ENCODE measurements around the gene MAP2K7. TPM values are rescaled to one million over a fixed set of nuclear protein-coding genes. Genes with fewer than 3 reads are reported as not detected.
A peak's percentile ranks its signal among the peaks of the same experiment; 100 is the strongest.

Gene MAP2K7
- total RNA-seq, 4 donors from 2014 or later: 11.9 to 125 (median 20.9) TPM

DNA sequence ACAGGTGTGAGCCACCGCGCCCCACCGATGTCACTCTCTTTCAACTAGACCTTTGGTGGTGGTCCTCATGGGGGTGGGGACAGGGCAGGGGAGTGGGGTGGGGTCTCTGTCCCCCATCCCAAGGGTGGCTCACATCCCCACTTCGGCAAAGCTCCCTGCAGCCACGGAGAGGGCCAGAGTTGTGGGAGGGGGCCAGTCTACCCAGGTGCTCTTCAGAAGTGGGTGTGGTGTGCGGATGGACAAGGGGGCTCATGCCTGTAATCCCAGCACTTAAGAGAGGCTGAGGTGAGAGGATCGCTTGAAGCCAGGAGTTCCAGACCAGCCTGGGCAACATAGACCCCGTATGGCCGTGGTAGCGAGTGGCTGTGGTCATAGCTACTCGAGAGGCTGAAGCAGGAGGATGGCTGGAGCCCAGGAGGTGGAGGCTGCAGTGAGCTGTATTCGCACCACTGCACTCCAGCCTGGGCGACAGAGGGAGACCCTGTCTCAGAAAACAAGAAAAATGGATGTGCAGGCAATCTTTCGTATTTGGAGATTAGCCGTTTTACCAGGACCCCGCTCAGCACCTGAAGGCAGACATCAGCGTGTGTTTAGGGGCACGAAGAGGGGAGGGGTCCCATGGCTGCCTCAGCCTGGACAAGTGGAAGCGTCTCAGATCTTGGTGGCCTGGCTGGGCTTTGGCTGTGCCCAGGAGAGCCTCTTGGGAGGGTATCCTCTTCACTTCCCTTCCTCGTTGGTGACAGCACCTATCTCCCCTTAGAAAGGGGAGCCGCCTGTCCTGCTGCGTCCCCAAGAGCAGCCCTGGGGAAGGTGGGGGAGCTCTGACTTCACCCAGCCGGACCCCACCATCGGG lies 11.8 kb downstream of the MAP2K7 start:
- no peaks in the 10 kb centered on the region for H3K9me3 ChIP-seq
- H3K27ac ChIP-seq: no peak overlapping the region
- H3K4me1 ChIP-seq: peaks cover 18 to 41% (median 31%) of the 10 kb centered on the region in 4 donors
- intact Hi-C loops (cut with DNase I; ENCODE audit: low total_unique reads): no loop called here
- in situ Hi-C loops (cut with MboI; ENCODE audit: low pct_ligation_motif_present in 1 of 4, low pct_unique_long_range_greater_than_20kb in 1 of 4, low sequenced_read_pairs in 3 of 4): no loop called here
- H3K36me3 ChIP-seq: peaks cover 0 to 24% (median 12%) of the 10 kb centered on the region in 4 donors
- peaks cover 59% of the 10 kb centered on the region for H3K27me3 ChIP-seq
- TF ChIP-seq EP300 (IDR thresholded peaks at IDR 0.05; ENCODE audit: low read depth) (no peak), POLR2AphosphoS5 (IDR thresholded peaks at IDR 0.05) (no peak), POLR2A (IDR thresholded peaks at IDR 0.05) (no peak)
- TF ChIP-seq, protein P1, sequence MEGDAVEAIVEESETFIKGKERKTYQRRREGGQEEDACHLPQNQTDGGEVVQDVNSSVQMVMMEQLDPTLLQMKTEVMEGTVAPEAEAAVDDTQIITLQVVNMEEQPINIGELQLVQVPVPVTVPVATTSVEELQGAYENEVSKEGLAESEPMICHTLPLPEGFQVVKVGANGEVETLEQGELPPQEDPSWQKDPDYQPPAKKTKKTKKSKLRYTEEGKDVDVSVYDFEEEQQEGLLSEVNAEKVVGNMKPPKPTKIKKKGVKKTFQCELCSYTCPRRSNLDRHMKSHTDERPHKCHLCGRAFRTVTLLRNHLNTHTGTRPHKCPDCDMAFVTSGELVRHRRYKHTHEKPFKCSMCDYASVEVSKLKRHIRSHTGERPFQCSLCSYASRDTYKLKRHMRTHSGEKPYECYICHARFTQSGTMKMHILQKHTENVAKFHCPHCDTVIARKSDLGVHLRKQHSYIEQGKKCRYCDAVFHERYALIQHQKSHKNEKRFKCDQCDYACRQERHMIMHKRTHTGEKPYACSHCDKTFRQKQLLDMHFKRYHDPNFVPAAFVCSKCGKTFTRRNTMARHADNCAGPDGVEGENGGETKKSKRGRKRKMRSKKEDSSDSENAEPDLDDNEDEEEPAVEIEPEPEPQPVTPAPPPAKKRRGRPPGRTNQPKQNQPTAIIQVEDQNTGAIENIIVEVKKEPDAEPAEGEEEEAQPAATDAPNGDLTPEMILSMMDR (IDR thresholded peaks at IDR 0.05): no peak
- WGBS, 2 donors (ENCODE audit: low coverage in 1 of 2): 42% methylated on average over 23 of the region's 24 CpGs; no CpG with 5 or more reads in 1 of the 2 donors
- peak overlapping the region in 2 of 4 donors; percentile 33 to 41 for H3K4me3 ChIP-seq
- DNase-seq: no peak

DNA sequence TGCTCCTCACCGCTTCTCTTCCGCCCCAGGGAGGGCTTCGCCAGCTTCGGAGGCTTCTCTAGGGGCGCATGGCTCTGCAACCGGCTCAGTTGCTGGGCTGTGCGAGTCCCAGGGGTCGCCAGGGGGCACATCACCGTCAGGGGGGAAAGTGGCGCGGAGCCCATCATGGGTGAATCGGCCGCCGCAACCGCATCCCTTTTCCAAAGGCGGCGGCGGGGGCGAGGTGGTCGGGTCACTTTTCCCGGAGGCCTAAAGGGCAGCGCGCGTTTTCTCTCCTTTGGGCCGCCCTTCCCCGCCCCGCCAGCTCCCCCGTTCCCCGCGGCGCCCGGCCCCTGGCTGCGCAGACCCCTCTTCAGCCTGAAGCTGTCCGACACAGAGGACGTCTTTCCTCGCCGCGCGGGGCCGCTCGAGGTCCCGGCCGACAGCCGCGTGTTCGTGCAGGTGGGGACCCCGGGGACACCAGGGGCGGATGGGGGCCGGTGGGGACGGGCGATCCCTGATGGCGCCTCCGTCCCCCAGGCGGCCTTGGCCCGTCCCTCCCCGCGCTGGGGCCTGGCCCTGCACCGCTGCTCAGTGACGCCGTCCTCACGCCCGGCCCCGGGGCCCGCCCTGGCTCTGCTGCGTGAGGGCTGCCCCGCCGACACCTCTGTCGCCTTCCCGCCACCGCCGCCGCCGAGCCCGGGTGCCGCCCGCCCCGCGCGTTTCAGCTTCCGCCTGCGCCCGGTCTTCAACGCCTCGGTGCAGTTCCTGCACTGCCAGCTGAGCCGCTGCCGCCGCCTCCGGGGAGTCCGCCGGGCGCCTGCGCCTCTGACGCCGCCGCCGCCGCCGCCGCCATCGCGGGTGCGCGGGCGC lies 12.7 kb downstream of the MAP2K7 start:
- peak overlapping the region in 3 of 4 donors; percentile 5 to 41 (median 33) for H3K4me3 ChIP-seq
- peaks cover 19 to 46% (median 35%) of the 10 kb centered on the region in 4 donors for H3K4me1 ChIP-seq
- intact Hi-C loops (cut with DNase I; ENCODE audit: low total_unique reads): no loop called here
- H3K27ac ChIP-seq: peak overlapping the region in 1 of 4 donors; percentile 56
- no peaks in the 10 kb centered on the region for H3K9me3 ChIP-seq
- 3% methylated on average over 40 of the region's 104 CpGs; no CpG with 5 or more reads in 1 of the 2 donors for WGBS, 2 donors (ENCODE audit: low coverage in 1 of 2)
- TF ChIP-seq POLR2AphosphoS5 (IDR thresholded peaks at IDR 0.05) (no peak), EP300 (IDR thresholded peaks at IDR 0.05; ENCODE audit: low read depth) (no peak), POLR2A (IDR thresholded peaks at IDR 0.05) (no peak)
- TF ChIP-seq, protein P1 (IDR thresholded peaks at IDR 0.05): no peak
- in situ Hi-C loops (cut with MboI; ENCODE audit: low pct_ligation_motif_present in 1 of 4, low pct_unique_long_range_greater_than_20kb in 1 of 4, low sequenced_read_pairs in 3 of 4): no loop called here
- peaks cover 59% of the 10 kb centered on the region for H3K27me3 ChIP-seq
- DNase-seq: peak; percentile 50
- H3K36me3 ChIP-seq: peaks cover 0 to 15% (median 8%) of the 10 kb centered on the region in 4 donors

DNA sequence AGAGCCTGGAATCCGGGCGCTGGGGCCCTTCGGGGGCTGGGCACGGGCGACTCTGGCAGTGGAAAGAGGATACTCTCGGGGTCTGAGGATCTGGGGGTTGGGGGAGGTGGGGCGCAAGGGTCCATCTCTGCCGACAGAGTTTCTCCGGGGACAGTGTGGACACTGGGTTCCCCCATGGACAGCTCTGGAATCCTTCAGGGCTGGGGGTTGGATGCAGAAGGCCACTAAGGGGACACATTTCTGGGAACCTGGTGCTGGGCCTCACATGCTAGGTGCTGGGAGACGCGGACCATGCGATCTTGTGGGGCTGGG lies 13.2 kb downstream of the MAP2K7 start:
- peaks cover 25 to 52% (median 41%) of the 10 kb centered on the region in 4 donors for H3K4me1 ChIP-seq
- peak overlapping the region in 2 of 4 donors; percentile 33 to 41 for H3K4me3 ChIP-seq
- H3K36me3 ChIP-seq: peaks cover 0 to 11% (median 5%) of the 10 kb centered on the region in 4 donors
- TF ChIP-seq, protein P1 (IDR thresholded peaks at IDR 0.05): no peak
- no peak for TF ChIP-seq EP300 (IDR thresholded peaks at IDR 0.05; ENCODE audit: low read depth)
- H3K9me3 ChIP-seq: no peaks in the 10 kb centered on the region
- in situ Hi-C loops (cut with MboI; ENCODE audit: low pct_ligation_motif_present in 1 of 4, low pct_unique_long_range_greater_than_20kb in 1 of 4, low sequenced_read_pairs in 3 of 4) (no loop called here), intact Hi-C loops (cut with DNase I; ENCODE audit: low total_unique reads) (no loop called here)
- WGBS, 2 donors (ENCODE audit: low coverage in 1 of 2): 6% methylated on average over 9 of the region's 12 CpGs; no CpG with 5 or more reads in 1 of the 2 donors
- DNase-seq: no peak
- H3K27me3 ChIP-seq: peaks cover 59% of the 10 kb centered on the region
- H3K27ac ChIP-seq: peak overlapping the region in 1 of 4 donors; percentile 56

All from transverse colon (tissue), 4 donors.